HG03196 (cell line): ENCODE measurements around the gene OR2AJ1.
A peak's percentile ranks its signal among the peaks of the same experiment; 100 is the strongest.

Experiments used
- ATAC-seq: cut with Tn5 transposase; IDR thresholded peaks from one replicate; pipeline ENCODE4 v1.9.1; 2021; ENCODE audit not compliant: unreplicated experiment

The OR2AJ1 gene

GRCh38 chr1:247924868-247925267 lies at the start of gene OR2AJ1:
TSS of gene OR2AJ1 (plus strand) at chr1:247924889. CDS start at chr1:247933769, 8,880 bp downstream.
- ATAC-seq = no peak

GRCh38 chr1:247883346-247883745 lies 41.3 kb upstream of the OR2AJ1 start:
- no peak for ATAC-seq

DNA sequence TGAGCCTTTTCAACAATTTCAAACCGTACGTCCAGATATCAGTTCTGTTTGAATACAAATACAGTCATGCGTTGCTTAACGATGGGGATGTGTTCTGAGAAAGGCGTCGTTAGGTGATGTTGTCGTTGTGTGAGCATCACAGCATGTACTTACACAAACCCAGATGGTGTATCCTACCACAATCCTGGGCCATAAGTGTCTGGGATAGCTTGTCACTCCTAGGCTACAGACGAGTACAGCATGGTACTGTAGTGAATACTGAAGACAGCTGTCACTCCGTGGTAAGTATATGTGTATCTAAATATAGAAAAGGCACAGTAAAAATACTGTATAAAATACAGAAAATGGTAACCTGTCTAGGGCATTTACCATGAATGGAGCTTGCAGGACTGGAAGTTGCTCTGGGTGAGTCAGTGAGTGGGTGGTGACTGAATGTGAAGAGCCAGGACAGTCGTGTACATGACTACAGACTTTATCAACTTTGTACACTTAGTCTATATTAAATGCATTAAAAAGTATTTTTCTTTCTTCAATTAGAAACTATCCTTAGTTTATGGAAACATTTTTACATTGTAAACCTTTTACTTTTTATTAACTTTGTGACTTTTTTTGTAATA lies 39.8 kb upstream of the OR2AJ1 start:
- ATAC-seq = no peak

- no peak for ATAC-seq
Observed at GRCh38 chr1:247895163-247895637, 29.5 kb upstream of the OR2AJ1 start, which contains the start of gene OR2W3. TSS of gene OR2W3 (plus strand) at chr1:247895587. CDS start at chr1:247895587, 0 bp downstream.

- ATAC-seq = no peak
Observed at GRCh38 chr1:247895976-247896375, 28.7 kb upstream of the OR2AJ1 start.

DNA sequence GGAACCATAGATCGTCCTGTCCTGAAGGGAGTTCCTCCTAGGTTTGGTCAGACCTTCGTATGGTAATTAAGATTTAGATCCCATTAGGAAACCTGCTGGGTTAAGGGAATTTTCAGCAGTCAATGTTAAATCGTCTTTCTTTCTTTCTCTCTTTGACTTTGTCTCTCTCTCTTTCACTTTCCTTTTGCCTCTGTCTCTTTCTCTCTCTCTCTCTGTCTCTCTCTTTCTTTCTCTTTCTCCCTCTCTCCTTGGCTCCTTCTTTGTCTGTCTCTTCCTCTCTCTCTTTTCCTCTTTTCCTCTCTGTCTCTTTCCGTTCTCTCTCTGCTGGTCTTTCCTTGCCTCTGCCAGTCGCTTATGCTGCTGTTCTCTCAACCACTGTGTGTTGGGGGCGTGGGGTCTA lies 20.6 kb upstream of the OR2AJ1 start:
- ATAC-seq = no peak

GRCh38 chr1:247905181-247905580 lies 19.5 kb upstream of the OR2AJ1 start:
- no peak for ATAC-seq

- ATAC-seq = no peak
Observed at GRCh38 chr1:247905910-247906503, 18.7 kb upstream of the OR2AJ1 start.

- ATAC-seq = no peak
Observed at GRCh38 chr1:247906504-247907047, 18.1 kb upstream of the OR2AJ1 start.

GRCh38 chr1:247908766-247909165 lies 15.9 kb upstream of the OR2AJ1 start:
- ATAC-seq = no peak

GRCh38 chr1:247913786-247914185 lies 10.9 kb upstream of the OR2AJ1 start:
- no peak for ATAC-seq

DNA sequence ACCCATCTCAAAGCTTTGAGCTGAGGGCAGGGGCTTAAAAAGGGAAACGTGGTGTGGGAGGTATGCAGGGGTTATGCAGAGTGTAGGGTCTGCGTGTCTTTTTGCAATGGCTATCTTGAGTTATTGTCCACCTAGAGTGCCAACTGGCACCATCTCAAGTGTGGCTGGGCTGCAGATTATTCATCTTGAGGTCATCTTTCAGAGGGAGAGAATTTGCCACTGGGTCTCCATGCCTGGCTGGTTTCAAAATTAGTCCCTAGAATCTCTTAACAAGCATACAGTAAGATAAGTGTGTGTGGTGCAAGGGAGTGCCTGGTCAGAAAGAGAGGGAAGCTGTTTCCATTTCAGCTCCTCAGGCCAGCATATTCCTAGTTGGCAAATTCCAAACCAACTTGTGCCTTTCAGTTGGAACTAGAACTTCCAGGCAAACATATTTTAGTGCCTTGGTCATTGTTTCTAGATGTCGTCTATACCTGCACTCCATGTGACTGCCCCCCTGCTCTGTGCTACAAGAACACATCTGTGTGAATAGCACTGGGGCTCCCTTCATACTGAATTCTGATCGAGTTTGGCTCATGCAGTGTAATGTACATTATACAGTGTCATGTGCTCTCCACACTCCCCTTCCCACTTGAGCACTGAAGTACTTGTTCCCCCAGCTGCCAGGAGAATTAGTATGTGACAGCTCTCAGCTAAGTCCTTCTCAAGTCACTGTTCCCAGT lies 9.6 kb upstream of the OR2AJ1 start:
- ATAC-seq = no peak

DNA sequence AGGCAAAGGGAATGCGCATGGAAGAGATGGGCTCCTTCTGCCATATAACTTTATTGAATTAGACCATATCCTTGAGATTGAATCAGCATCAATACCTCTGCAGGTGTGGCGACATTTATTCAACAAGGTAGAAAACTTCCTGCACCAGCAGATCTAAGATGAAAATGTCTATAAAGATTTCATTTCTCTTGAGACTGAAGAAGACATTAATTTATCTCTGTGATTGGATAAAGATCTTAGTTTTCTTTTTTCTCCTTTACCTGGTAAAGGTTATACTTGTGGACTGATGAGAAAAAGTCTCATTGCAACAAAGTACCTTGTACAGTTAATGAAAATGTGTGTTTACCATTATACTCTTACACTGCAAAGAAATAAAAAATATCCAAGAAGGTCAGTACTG lies 4.7 kb upstream of the OR2AJ1 start, which contains the start of gene OR2T8:
Gene OR2T8 (plus strand): TSS at position 301 of the 400 bp plus-strand sequence. CDS start 766 bp downstream, outside the sequence.
- ATAC-seq = no peak

GRCh38 chr1:247923941-247924340 lies 748 bp upstream of the OR2AJ1 start:
- ATAC-seq = no peak

DNA sequence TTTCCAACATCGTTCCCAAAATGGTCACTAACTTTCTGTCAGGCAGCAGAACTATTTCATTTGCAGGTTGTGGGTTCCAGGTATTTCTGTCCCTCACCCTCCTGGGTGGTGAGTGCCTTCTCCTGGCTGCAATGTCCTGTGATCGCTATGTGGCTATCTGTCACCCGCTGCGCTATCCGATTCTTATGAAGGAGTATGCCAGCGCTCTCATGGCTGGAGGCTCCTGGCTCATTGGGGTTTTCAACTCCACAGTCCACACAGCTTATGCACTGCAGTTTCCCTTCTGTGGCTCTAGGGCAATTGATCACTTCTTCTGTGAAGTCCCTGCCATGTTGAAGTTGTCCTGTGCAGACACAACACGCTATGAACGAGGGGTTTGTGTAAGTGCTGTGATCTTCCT lies 9.3 kb downstream of the OR2AJ1 start:
- ATAC-seq = no peak

DNA sequence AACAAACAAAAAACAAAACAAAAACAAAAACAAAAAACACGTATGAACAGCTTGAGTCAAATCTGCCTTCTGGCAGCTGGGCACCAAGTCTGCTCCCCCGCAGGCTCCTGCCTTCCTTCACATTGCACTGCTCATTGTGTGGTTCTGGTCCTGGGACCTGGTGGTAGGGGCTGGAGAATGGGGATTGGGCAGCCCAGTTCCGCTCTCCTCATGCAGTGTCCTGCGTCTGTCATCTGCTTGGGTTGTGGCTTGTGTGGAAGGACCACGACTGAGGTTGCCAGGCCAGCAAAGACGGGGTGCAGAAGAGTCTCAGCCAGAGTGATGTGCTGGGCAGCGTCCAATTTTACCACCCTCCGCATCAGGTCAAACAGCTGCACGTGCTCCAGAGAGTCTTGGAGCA lies 11.1 kb downstream of the OR2AJ1 start:
- ATAC-seq = no peak

GRCh38 chr1:247936415-247936814 lies 11.7 kb downstream of the OR2AJ1 start:
- ATAC-seq = no peak

DNA sequence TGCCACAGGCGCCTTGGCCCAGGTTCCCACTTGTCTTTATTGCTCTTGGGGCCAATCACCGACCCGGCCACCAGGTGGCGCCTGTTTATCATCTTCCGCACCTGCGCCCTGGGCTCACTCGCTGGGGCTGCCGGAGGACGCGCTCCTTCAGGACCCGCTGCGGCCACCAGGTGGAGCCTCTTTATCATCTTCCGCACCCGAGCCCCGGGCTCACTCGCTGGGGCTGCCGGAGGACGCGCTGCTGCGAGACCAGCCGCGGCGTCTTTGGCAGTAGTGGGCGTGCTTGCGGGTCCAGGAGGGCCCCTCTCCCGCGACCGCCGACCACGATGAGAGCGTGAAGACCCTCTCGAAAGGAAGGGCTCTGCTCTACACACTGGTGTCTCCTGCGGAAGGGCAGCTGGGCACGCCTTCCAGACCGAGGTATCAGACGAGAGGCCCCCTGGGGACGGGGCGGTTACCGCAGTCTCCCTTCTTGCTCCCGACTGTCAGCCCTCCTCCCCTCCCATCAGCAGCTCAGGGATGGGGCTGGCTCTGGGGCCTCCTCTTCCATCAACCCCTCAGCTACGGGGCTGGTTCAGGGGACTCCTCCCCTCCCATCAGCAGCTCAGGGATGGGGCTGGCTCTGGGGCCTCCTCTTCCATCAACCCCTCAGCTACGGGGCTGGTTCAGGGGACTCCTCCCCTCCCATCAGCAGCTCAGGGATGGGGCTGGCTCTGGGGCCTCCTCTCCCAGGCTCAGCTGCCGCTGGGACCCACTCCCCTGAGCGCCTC lies 12.5 kb downstream of the OR2AJ1 start:
- ATAC-seq = peak; percentile 100

- ATAC-seq = no peak
Observed at GRCh38 chr1:247942624-247943023, 17.9 kb downstream of the OR2AJ1 start.

DNA sequence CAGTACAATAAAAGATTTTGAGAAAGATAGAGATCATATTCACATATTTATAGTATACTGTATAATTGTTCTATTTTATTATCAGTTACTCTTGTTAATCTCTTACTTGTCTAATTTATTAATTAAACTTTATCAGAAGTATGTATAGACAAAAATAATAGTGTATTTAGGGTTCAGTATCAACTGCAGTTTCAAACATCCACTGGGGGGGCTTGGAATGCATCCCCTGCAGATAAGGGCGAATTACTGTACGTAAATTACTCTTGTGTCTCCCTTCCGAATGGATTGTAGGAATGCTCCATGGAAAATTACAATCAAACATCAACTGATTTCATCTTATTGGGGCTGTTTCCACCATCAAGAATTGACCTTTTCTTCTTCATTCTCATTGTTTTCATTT lies 23.9 kb downstream of the OR2AJ1 start, which contains the start of gene OR2L8:
Gene OR2L8 (plus strand): TSS at position 301 of the 400 bp plus-strand sequence. CDS start 0 bp downstream, at position 301.
- ATAC-seq = no peak

DNA sequence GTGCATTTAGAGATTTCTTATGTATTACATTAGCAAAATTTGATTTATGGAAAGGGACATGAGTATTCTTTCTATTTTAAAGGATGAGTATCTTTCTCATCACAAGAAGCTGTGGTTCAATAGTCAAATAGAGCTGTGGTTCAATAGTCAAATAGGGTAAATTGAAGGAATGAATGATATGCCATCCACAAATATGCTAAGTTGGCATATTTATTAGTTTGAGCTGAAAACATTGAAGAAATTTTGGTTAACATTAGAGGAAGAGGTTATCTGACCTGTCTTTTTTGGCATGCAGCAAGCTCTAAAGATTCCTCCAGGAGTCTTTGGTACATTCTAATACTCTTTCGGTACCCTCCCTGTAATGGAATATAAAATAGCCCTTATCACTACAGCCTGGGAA lies 28.7 kb downstream of the OR2AJ1 start:
- no peak for ATAC-seq
